HG03378 (cell line): Measurements from ENCODE around the gene IFITM5.
"Not testable (repeated sequence)": the region's sequence is repeated elsewhere in the genome, so short reads cannot be mapped to it uniquely, and the experiment has no call there.

Experiments used
- ATAC-seq: cut with Tn5 transposase; IDR thresholded peaks from one replicate; pipeline ENCODE4 v1.9.1; 2021; ENCODE audit warnings: mild to moderate bottlenecking, moderate library complexity; ENCODE audit not compliant: unreplicated experiment

Gene IFITM5

DNA sequence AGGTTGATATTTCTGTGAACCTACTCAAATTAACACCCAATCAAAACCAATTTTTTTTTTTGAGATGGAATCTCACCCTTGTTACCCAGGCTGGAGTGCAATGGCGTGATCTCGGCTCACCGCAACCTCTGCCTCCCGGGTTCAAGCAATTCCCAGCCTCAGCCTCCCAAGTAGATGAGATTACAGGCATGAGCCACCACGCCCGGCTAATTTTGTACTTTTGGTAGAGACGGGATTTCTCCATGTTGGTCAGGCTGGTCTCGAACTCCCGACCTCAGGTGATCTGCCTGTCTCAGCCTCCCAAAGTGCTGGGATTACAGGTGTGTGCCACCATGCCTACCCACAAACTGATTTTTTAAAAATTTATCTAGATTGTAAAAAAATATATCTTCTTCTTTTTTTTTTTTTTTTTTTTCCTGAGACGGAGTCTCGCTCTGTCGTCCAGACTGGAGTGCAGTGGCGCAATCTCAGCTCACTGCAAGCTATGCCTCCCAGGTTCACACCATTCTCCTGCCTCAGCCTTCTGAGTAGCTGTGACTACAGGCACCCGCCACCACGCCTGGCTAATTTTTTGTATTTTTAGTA, 29.3 kb upstream of the IFITM5 start:
- ATAC-seq: not testable (repeated sequence)

DNA sequence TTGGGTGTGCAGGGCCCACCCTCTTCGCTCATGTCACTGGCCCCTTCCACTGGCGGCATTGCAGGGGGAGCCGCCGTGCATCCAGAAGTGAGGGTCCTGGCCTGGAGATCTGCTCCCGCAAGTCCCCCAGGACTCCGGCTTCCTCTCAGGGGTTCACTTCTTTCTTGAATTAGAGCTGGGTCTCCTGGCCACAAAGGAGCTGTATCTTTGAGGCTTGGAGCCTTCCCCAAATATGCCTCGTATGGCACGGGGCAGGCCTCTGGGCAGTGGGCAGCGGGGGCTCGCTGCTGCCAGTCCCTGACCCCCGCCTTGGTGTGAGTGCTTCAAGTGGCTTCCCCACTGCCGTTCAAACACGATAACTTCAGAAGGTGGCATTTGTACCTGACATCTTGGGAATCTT, 28.7 kb upstream of the IFITM5 start:
- ATAC-seq: no peak

DNA sequence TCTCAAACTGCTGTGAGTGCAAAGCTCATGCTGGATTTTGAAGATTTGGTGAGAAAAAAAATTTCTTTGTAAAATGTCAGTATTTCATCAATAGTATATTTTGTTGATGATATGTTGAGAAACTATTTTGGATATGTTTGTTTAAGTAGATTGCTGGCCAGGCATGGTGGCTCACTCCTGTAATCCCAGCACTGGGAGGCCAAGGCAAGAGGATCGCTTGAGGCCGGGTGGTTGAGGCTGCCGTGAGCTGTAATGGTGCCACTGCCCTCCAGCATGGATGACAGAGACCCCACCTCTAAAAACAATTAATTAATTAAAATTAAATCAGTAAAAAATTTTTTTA, 28.2 kb upstream of the IFITM5 start:
- no peak for ATAC-seq

DNA sequence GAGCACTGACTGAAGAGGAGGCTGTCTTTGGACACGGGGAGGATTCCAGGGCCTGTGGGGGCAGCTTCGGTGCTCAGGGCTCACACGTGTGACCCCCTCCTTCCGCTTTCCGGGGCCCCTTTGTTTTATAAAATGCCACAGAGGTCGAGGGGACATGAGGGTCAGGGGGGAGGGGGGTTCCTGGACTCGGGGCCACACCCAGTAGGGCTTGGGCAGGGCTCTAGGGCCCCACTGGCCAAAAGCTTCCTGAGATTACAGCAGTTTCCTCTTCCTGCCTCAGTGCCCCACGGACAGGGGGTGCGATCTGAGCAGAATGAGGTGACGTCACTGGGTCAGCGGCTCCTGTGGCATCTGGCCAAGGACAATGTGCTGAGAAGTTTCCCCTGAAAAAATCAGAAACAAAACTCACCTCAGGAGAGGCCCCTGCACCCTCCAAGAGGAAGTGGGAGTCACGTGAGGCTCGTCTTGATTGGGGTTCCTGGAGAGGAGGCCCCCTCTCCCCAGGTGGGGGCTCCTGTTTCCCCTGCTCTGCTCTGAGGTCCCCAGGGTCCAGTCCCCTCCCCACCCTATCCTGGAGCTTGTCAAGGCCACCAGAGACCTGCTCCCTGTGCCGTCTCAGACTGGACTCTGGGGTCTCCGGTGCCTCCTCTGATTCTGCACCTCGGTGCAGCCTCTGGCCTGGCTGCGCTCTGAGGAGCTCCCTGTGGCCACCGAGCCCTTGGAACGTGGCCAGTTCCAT, 27.7 kb upstream of the IFITM5 start:
- ATAC-seq: peak; percentile 70

DNA sequence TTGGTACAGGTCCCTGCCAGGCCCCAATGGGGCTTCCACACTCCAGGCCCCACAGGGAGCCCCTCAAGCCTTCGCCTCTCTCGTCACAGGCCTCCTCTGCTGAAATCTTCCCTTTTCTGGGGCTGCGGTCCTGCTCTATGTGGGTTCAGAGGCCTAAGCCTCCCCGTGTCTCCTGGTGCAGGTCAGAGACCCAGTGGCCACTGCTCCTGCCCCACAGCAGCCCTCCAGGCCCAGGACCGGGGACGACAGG, 27.2 kb upstream of the IFITM5 start:
- ATAC-seq: no peak

DNA sequence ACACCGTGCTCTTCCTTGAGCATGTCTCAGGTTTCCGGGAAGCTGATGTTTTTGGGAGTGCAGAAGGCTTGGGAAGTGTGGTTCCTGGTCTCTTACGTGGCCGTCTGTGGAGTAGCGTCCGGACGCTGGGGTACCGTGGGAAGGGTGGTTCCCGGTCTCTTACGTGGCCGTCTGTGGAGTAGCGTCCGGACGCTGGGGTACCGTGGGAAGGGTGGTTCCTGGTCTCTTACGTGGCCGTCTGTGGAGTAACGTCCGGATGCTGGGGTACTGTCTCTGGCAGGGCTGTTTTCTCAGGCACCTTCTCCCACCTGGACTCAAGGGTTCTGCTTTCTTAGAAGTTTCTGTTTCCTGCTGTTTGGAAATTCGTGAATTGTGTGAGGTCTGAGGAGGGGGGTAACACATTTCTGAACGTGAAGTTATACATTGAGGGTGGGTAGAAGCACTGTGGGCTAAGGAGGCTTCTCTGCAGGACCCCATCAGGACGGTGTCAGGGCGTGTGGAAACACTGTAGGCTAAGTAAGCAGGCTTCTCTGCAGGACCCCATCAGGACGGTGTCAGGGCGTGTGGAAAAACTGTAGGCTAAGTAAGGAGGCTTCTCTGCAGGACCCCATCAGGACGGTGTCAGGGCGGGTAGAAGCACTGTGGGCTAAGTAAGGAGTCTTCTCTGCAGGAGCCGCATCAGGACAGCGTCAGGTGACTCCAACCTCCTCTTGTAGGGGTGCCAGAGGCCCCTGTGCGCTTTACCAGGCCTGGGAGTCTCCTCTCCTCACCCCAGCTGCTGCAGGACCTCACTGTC, 26.7 kb upstream of the IFITM5 start:
- ATAC-seq: no peak

DNA sequence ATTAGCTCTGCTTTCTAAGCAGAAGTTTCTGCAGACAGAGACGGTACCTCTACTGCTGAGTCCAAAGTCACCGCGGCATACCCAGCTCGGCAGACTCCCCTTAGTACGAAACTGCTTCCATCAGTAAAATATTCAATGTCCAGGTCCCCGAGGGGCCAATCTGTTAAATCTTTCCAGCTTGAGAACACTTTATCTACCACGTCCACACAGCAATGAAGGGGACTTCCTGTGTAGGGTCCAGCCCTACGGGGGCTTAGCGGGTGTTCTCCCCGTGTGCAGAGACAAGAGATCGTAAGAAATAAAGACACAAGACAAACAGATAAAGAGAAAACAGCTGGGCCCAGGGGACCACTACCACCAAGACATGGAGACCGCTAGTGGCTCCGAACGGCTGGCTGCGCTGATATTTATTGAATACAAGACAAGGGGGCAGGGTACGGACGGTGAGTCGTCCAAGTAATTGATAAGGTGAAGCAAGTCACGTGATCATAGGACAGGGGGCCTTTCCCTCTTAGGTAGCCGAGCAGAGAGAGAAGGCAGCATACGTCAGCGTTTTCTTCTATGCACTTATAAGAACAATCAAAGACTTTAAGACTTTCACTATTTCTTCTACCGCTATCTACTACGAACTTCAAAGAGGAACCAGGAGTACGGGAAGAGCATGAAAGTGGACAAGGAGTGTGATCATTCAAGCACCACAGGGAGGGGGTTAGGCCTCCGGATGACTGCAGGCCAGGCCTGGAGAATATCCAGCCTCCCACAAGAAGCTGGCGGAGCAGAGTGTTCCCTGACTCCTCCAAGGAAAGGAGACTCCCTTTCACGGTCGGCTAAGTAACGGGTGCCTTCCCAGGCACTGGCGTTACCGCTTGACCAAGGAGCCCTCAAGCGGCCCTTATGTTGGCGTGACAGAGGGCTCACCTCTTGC, 25.5 kb upstream of the IFITM5 start:
- not testable (repeated sequence) for ATAC-seq

DNA sequence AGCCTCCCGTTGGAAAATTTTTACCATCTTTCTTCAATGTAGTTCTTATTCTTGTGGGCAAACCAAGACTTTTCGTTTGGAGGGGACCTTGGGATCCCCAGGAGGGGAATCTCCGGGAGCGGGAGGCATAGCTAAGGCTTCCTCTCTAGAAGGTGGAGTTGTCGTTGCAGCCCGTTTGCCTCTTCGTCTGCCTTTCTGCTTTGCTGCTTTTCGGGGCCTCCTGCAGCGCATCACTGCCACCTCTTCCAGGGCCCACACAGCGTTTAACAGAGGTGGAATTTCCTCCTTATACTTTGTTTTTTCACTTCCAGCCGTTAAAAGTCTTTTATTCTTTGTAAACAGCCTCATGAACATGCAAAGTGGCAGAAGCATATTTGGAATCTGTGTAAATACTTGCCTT, 24.8 kb upstream of the IFITM5 start:
- ATAC-seq: no peak

DNA sequence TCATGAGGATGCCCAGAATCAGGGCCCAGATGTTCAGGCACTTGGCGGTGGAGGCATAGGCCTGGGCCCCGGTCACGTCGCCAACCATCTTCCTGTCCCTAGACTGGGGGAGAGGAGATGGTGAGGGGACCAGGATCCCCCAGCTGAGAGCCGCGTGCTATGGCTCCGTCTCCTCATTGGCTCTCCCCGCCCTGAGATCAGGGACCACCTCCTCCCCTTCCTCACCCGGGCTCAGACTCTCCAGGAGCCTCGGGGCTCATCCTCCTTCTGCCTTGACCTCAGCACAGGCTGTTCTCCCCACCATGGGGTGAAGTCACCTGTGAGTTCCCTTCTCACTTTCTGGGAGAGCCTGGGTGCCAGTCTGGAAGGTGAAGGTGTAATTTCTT, 20.6 kb upstream of the IFITM5 start:
- not testable (repeated sequence) for ATAC-seq

DNA sequence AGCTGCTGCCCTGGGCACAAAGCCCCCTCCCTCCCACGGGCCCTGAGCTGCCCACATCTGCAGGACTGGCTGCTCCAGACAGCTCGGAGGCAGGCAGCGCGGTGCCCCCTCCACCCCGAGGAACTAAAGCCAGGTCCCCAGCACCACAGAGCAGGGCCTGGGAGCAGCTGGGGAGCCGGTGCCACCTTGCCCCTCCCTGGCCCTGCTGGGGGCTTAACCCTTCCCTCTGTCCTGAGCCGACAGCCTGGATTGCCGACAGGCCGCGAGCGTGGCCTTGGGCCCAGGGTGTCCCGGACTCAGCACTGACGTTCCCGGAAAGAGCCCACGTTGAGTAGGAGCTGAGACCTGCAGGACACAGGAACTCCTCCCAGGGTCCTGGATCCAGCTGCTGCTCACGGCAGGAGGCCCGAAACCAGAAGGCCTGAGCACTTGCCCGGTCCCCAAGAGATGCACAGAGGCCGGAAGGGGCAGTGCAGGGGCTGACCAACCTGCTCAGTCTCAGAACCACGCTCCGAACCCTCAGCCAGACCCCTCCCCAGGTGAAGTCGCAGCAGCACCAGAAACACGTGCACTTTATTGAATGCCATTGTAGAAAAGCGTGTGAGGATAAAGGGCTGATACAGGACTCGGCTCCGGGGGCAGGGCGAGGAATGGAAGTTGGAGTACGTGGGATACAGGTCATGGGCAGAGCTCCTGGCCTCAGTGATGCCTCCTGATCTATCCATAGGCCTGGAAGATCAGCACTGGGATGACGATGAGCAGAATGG, 20.0 kb upstream of the IFITM5 start:
- ATAC-seq: not testable (repeated sequence)

DNA sequence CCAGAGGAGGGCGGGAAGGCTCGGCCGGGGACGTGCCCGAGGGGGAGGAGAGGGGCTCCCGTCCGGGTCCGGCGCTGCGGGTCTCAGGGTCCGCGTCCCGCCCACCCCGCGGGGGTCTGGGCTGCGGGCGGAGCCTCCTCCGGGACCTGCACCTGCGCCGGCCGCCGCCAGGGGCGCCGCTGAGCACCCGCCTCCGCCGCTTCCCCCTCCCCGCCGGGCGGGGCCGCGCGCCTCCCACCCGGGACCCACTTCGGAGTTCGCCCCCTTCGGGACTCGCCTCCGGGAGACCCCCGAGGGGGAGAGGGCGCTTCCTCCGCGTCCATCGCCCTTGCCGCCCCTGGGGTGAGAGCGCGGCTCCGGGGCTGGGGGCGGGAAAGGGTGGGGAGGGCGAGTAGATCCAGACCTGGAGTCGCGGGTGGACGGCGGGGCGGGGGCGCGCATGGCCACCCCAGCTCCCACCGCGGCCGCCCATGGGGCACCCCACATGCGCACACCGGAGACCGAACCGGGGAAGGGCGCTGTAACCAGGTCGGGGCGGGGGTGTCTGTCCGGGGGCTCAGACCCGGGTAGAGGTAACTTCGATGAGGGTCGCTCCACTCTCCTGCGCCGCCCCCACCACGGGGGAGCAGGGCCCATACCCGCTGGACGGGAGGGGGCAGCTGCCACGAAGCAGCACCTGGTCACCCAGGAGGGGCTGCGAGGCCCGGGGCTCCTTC, 19.2 kb upstream of the IFITM5 start:
- not testable (repeated sequence) for ATAC-seq

DNA sequence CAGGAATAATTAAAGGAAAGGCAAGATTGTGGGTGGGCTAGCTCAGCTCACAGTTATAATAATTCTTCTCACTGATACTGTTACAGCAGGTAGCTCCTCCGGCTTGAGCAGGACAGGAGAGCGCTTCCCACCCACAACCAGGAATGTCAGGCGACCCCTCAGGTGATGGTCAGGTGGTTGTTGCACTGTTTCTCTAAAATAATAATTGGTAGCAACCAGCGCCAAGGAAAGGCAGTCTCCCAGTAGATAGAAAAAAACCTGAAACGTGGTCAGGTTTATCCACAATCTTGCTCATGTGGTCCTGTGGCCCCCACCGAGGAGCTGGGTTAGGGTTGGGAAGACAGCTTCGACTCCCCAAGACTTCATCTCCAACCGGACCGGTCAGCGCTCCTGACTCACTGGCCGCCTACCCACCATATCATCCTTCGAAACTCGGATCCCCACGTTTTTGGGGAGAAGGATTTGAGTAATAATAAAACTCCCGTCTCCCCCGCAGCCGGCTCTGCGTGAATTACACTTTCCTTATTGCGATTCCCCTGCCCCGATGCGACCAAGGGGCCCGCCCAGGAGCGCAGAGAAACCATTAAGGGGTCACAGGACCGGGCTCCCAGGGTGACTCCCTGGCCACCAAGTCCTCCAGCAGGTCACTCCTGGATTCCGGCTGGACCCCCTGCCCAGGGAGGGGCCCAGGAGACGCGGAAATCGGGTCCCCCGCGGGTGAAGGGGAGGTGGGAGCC, 18.5 kb upstream of the IFITM5 start:
- not testable (repeated sequence) for ATAC-seq

DNA sequence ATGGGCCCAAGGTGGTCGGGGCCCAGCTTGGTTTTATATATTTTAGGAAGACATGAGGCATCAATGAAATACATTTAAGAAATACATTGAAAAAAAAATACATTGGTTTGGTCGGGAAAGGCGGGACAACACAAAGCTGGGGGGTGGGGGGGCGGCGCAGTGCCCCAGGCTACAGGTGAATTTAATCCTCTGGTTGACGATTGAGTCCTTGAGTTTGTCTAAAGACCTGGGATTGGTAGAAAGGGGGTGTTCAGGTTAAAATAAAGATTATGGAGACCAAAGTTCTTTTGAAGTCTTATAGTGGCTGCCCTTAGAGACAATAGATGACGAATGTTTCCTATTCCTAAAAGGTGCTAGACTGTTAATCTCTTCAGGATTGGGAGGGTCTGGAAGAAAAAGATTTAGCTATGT, 17.6 kb upstream of the IFITM5 start:
- no peak for ATAC-seq

DNA sequence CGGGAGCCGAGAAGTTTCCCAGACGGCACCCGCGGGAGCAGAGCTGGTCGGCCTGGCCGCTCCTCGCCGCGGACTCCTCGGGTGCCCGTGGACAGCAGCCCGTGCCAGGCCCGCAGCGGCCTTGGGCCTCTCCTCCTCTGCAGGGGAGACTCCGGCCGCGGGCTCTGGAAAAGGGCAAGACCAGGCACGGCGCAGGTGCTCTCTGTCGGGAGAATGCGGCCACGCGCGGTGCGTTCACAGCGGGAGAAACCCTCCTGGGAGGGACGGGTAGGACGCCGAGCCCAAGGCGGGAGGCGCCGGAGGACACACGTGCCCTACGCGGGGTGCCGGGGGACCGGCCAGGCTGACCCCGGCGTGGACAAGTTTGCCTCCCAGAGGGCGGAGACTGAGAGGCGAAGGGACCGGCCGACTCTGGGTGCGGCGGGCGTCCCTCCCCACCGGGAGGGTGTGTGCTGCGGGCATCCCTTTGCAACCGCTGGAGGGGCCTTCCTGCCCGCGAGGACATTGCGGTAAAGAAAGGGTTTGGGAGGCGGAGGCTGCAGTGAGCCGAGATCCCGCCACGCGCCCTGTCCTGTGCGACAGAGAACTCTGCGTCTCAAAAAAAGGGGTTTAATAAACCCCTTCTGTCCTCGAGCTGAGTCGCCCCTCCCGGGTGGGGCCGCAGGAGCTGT, 16.8 kb upstream of the IFITM5 start:
- ATAC-seq: no peak

DNA sequence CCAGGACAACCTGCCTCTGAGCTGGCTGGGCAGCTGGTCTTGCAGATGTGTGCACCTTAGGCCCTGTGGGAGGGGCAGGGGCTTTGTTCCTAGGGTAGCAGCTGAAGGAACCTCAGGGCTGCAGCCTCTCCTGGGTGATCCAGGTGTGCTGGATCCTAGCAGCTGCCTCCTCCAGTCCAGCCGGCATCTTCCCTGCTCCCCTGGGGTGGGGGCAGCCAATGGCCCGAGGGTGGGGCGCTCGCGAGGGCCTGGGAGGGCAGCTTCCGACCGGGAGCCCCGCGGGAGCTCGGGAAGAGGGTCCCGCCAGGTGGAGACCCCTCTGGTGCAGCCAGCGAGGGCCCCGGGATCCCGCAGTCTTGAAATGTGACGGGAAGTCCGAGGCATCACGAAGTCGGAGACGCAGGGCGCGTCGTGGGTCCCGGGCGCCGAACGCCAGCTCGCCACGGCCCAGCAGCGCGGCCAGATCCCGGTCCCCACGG, 16.2 kb upstream of the IFITM5 start:
- no peak for ATAC-seq

DNA sequence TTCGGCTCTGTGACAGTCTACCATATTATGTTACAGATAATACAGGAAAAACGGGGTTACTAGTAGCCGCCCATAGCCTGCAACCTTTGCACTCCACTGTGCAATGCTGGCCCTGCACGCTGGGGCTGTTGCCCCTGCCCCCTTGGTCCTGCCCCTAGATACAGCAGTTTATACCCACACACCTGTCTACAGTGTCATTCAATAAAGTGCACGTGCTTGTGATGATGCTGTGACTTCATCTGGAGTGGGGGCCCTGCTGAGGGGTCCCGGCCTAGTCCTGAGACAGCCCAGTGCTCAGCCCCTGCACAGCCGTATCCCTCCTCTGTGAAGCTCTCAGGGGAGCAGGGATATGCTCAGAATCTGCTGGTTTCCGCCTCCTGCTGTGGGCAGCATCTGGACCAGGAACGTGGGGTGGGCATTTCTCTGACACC, 15.7 kb upstream of the IFITM5 start:
- no peak for ATAC-seq

DNA sequence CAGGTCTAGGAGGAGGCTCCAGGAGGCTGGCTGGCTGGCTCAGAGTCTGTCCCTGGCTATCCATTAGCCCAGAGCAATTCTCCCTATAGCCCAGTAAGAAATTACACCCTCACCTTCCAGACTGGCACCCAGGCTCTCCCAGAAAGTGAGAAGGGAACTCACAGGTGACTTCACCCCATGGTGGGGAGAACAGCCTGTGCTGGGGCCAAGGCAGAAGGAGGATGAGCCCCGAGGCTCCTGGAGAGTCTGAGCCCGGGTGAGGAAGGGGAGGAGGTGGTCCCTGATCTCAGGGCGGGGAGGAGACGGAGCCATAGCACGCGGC, 15.2 kb upstream of the IFITM5 start:
- not testable (repeated sequence) for ATAC-seq

DNA sequence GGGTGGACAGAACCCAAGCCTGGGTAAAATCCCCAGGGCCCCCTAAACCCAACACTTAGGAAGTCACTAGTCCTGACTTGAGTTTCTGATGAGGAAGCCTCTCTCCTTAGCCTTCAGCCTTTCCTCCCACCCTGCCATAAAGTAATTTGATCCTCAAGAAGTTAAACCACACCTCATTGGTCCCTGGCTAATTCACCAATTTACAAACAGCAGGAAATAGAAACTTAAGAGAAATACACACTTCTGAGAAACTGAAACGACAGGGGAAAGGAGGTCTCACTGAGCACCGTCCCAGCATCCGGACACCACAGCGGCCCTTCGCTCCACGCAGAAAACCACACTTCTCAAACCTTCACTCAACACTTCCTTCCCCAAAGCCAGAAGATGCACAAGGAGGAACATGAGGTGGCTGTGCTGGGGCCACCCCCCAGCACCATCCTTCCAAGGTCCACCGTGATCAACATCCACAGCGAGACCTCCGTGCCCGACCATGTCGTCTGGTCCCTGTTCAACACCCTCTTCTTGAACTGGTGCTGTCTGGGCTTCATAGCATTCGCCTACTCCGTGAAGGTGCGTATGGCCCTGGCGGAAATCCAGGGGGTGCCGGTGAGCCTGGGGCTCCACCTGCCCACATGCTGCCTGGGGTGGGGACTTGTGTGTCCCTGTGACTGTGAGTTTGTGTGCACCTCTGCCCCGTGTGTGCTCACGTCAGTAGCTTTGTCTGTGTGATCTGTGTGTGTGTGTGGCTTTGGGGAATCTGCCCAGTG, 14.6 kb upstream of the IFITM5 start, which contains the start of gene IFITM1:
Gene IFITM1, plus strand, starts transcription at position 254 of the 767 bp plus-strand sequence. Its CDS starts 131 bp downstream, at position 385.
- no peak for ATAC-seq
